Measurements from ENCODE around the gene UIMC1.

DNA sequence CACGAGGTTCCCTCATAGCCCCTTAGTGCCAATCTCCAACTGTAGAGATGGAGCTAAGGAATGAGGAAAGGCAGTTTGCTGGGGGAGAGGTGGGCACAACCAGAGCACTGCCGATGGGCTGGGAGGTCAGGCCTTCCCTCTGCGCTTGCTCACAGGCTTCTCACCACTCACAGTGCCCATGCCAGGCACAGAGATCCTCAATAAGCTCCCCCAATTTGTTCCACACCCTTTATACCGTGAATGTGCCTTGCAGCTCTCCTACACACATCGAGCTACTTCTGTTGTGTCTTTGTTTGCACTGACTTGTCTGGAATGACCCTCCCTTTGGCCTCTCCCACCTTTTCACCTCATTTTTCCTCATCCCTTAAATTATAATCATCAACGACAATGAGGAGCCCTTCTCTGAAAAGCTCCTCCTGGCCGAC, 105.8 kb downstream of the UIMC1 start:
- TF ChIP-seq, protein P1, sequence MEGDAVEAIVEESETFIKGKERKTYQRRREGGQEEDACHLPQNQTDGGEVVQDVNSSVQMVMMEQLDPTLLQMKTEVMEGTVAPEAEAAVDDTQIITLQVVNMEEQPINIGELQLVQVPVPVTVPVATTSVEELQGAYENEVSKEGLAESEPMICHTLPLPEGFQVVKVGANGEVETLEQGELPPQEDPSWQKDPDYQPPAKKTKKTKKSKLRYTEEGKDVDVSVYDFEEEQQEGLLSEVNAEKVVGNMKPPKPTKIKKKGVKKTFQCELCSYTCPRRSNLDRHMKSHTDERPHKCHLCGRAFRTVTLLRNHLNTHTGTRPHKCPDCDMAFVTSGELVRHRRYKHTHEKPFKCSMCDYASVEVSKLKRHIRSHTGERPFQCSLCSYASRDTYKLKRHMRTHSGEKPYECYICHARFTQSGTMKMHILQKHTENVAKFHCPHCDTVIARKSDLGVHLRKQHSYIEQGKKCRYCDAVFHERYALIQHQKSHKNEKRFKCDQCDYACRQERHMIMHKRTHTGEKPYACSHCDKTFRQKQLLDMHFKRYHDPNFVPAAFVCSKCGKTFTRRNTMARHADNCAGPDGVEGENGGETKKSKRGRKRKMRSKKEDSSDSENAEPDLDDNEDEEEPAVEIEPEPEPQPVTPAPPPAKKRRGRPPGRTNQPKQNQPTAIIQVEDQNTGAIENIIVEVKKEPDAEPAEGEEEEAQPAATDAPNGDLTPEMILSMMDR (conservative IDR thresholded peaks at IDR 0.05; ENCODE audit: low read depth, low read length), result no peak
- no peak for TF ChIP-seq EZH2phosphoT487 (IDR thresholded peaks at IDR 0.05; ENCODE audit: borderline replicate concordance, low read length)

All from PC-3 (cell line).